Esophagus muscularis mucosa (tissue), 4 donors: ENCODE measurements around the gene TNKS2.

Experiments
- CTCF ChIP-seq, 3 experiments: fragments of 200-600 bp in 2 of 3; fragments of 450-650 bp in 1 of 3; sonication (generic) in 2 of 3; IDR thresholded peaks; one replicate each; pipeline ENCODE4 v1.5.1; 2017 to 2019; ENCODE audit warnings: antibody characterized with exemption in 3 of 3, mild to moderate bottlenecking in 2 of 3, moderate library complexity in 1 of 3
- EP300 ChIP-seq: sonication (generic); formaldehyde crosslinking; IDR thresholded peaks from one replicate; pipeline ENCODE4 v1.6.1; 2017; ENCODE audit warnings: antibody characterized with exemption
- POLR2A ChIP-seq: fragments of 450-650 bp; IDR thresholded peaks from one replicate; pipeline ENCODE4 v1.6.1; 2017; ENCODE audit warnings: antibody characterized with exemption, moderate library complexity, mild to moderate bottlenecking, low read depth
- POLR2AphosphoS5 ChIP-seq, 2 donors: sonication (generic); formaldehyde crosslinking; IDR thresholded peaks; one replicate each; pipeline ENCODE4 v1.6.1; 2017; ENCODE audit warnings: antibody characterized with exemption in 2 of 2

DNA sequence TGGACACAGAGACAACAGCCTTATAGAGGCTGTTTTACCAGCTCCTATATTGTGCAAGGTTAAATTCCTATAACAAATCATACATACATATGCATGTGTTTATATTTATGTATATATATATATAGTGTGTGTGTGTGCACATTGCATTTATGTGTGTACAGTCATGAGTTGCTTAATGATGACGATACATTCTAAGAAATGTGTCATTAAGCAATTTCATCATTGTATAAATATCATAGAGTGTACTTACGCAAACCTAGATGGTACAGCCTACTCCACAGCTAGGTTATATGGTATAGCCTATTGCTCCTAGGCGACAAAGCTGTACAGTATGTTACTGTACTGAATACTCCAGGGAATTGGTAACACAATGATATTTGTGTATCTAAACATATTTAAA is 30.1 kb upstream of the TNKS2 start:
- TF ChIP-seq POLR2A = no peak
- no peak for TF ChIP-seq CTCF (IDR thresholded peaks at IDR 0.05)
- TF ChIP-seq POLR2AphosphoS5 (IDR thresholded peaks at IDR 0.05) = no peak
- TF ChIP-seq EP300 = no peak
